Stomach (tissue), 9 donors: ENCODE measurements around the gene EPHA6. TPM values are rescaled to one million over a fixed set of nuclear protein-coding genes. Genes with fewer than 3 reads are reported as not detected.

Experiments
- DNase-seq, 2 donors: peaks; one replicate each; pipeline versions ENCODE4 v3.0.0 to v3.0.0-alpha.2; 2013 to 2019
- H3K27ac ChIP-seq, 5 donors: fragments of 200-600 bp in 4 of 5; sonication (generic) in 4 of 5; one replicate each; pipeline ENCODE4 v1.5.1; 2013 to 2019; ENCODE audit warnings: mild to moderate bottlenecking in 1 of 5, moderate library complexity in 1 of 5
- H3K27me3 ChIP-seq, 3 donors: fragments of 200-600 bp; sonication (generic); one replicate each; pipeline ENCODE4 v1.5.1; 2017 to 2019; ENCODE audit warnings: mixed run types in 1 of 3
- H3K36me3 ChIP-seq, 4 donors: fragments of 200-600 bp; sonication (generic); 1 replicate in 3 of 4; 2 replicates in 1 of 4; pipeline ENCODE4 v1.5.1; 2016 to 2019
- H3K4me1 ChIP-seq, 4 donors: fragments of 200-600 bp; sonication (generic); one replicate each; pipeline ENCODE4 v1.5.1; 2016 to 2019
- H3K4me3 ChIP-seq, 4 donors: fragments of 200-600 bp; sonication (generic) in 3 of 4; one replicate each; pipeline ENCODE4 v1.5.1; 2016 to 2019; ENCODE audit warnings: mild to moderate bottlenecking in 1 of 4
- H3K9me3 ChIP-seq, 4 donors: fragments of 200-600 bp; sonication (generic); one replicate each; pipeline ENCODE4 v1.5.1; 2016 to 2019
- CTCF ChIP-seq, 7 experiments: fragments of 450-650 bp in 4 of 7; fragments of 200-600 bp in 3 of 7; sonication (generic) in 3 of 7; IDR thresholded peaks; one replicate each; pipeline ENCODE4 v1.5.1; 2016 to 2019; ENCODE audit warnings: antibody characterized with exemption in 7 of 7, control low read depth in 2 of 7, mild to moderate bottlenecking in 1 of 7
- EP300 ChIP-seq: sonication (generic); formaldehyde crosslinking; IDR thresholded peaks from one replicate; pipeline ENCODE4 v1.6.1; 2017; ENCODE audit warnings: antibody characterized with exemption
- POLR2A ChIP-seq, 4 donors: fragments of 450-650 bp; IDR thresholded peaks; one replicate each; pipeline ENCODE4 v1.6.1; 2016; ENCODE audit warnings: antibody characterized with exemption in 4 of 4, control low read depth in 2 of 4, mild to moderate bottlenecking in 1 of 4, moderate library complexity in 1 of 4
- POLR2AphosphoS5 ChIP-seq, 3 donors: sonication (generic); formaldehyde crosslinking; IDR thresholded peaks; one replicate each; pipeline ENCODE4 v1.6.1; 2016; ENCODE audit warnings: antibody characterized with exemption in 3 of 3
- WGBS, 5 donors: extraction: QIAGEN DNeasy Blood & Tissue Kit in 3 of 5; methylation state at CpG; one replicate each; pipeline versions ENCODE4 v1.1.5 to v1.1.7; 2013 to 2018; 5-methylcytosine and 5-hydroxymethylcytosine counted together
- intact Hi-C: fragments of 100-400 bp; cut with DNase I; formaldehyde crosslinking; loops from one replicate; pipeline ENCODE4 v1.15.1; 2023; ENCODE audit warnings: low total_unique reads
- polyA plus RNA-seq, 3 donors: library from polyadenylated mRNA; stranded (reverse); fragments of 200-250 nt; gene quantifications; one replicate each; pipeline ENCODE4 v1.2.3, GENCODE V29; 2013
- total RNA-seq, 5 donors: library from RNA; depleted of rRNA; stranded (reverse); fragments of >200 nt; gene quantifications; one replicate each; pipeline versions ENCODE4 v1.1.0 to v1.2.3, GENCODE V29; 2014 to 2016
- donor health status: healthy with polysubstance abuse.
- donor health status: Bipolar disorder and iron deficiency.
- donor health status: healthy.

The EPHA6 gene
- total and polyA plus RNA-seq, 8 donors = 0.18 to 179 (median 14.7) TPM; not detected in 4

DNA sequence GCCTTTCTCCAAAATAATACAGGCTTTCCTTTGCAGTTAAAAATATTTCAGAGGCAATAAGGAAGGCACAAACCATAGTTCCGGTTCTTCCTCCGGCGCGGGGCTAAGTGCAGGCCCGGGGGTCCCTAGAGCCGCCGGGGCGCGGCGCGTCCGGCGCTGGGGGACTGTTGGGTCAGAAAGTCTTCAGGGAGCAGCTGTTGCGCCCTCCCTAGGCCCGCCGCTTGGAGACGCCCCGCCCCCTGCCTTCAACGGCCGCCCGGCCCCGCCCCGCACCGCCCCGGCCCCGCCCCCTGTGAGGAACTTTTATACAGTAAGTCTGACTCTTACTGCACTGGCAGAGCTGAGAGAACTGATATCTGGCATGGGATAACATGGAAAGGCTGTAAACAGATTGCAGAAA, 667.0 kb downstream of the EPHA6 start:
- TF ChIP-seq CTCF (IDR thresholded peaks at IDR 0.05) = no peak
- TF ChIP-seq POLR2AphosphoS5 (IDR thresholded peaks at IDR 0.05) = no peak
- no peak for TF ChIP-seq POLR2A (IDR thresholded peaks at IDR 0.05)
- no peak for TF ChIP-seq EP300
- Histone ChIP-seq H3K4me1 (no peaks in the 10 kb centered on the region), H3K27me3 (no peaks in the 10 kb centered on the region), H3K4me3 (no peak overlapping the region), H3K36me3 (no peaks in the 10 kb centered on the region), H3K9me3 (peaks cover 0 to 8% (median 0%) of the 10 kb centered on the region in 4 donors), H3K27ac (no peak overlapping the region)
- no peak for DNase-seq
- WGBS, 5 donors = 86 to 98% (median 96%) methylated on average over 14 to 26 of the region's 26 CpGs
- intact Hi-C loops = no loop called here

- no peak overlapping the region for H3K27ac ChIP-seq
- H3K36me3 ChIP-seq = no peaks in the 10 kb centered on the region
- H3K4me1 ChIP-seq = no peaks in the 10 kb centered on the region
- no peak for DNase-seq
- peaks cover 0 to 8% (median 0%) of the 10 kb centered on the region in 4 donors for H3K9me3 ChIP-seq
- intact Hi-C loops = no loop called here
- H3K27me3 ChIP-seq = no peaks in the 10 kb centered on the region
- 78 to 90% (median 85%) methylated on average over 3 of the region's 3 CpGs for WGBS, 5 donors
- TF ChIP-seq EP300 (no peak), POLR2AphosphoS5 (IDR thresholded peaks at IDR 0.05) (no peak), CTCF (IDR thresholded peaks at IDR 0.05) (no peak), POLR2A (IDR thresholded peaks at IDR 0.05) (no peak)
- H3K4me3 ChIP-seq = no peak overlapping the region
Observed at GRCh38 chr3:97485206-97485605, 670.8 kb downstream of the EPHA6 start.

- H3K4me1 ChIP-seq = no peaks in the 10 kb centered on the region
- no peak overlapping the region for H3K4me3 ChIP-seq
- H3K9me3 ChIP-seq = no peaks in the 10 kb centered on the region
- 72 to 95% (median 84%) methylated on average over 1 of the region's 1 CpG for WGBS, 5 donors
- no peak for DNase-seq
- H3K27me3 ChIP-seq = no peaks in the 10 kb centered on the region
- intact Hi-C loops = no loop called here
- TF ChIP-seq POLR2AphosphoS5 (IDR thresholded peaks at IDR 0.05) (no peak), POLR2A (IDR thresholded peaks at IDR 0.05) (no peak), EP300 (no peak), CTCF (IDR thresholded peaks at IDR 0.05) (no peak)
- H3K36me3 ChIP-seq = no peaks in the 10 kb centered on the region
- no peak overlapping the region for H3K27ac ChIP-seq
Observed at GRCh38 chr3:97487587-97487986, 673.2 kb downstream of the EPHA6 start.

DNA sequence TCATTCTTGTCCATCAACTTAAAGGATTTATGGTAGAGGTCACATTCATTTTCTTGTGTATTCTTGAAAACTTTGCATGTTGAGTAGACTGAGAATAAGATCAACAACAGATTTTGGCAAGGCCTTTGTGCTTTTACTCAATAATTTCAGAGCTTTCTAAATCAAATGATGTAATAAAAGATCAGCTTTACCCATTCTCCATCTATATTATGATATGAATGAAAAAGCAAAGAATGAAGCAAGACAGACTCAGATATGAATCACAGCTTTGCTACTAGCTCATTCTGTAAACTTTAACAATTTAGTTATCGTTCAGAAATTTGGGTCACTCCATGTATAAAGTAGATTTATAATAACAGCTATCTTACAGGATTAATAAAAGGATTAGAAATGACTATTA, 674.3 kb downstream of the EPHA6 start:
- H3K27me3 ChIP-seq = no peaks in the 10 kb centered on the region
- no peak for DNase-seq
- H3K27ac ChIP-seq = no peak overlapping the region
- no peaks in the 10 kb centered on the region for H3K9me3 ChIP-seq
- WGBS, 5 donors = 83 to 90% (median 84%) methylated on average over 1 of the region's 1 CpG
- H3K36me3 ChIP-seq = no peaks in the 10 kb centered on the region
- no peak overlapping the region for H3K4me3 ChIP-seq
- intact Hi-C loops = no loop called here
- TF ChIP-seq POLR2AphosphoS5 (IDR thresholded peaks at IDR 0.05) = no peak
- no peak for TF ChIP-seq CTCF (IDR thresholded peaks at IDR 0.05)
- no peak for TF ChIP-seq EP300
- no peak for TF ChIP-seq POLR2A (IDR thresholded peaks at IDR 0.05)
- no peaks in the 10 kb centered on the region for H3K4me1 ChIP-seq
